WTC11 (cell line): Measurements from ENCODE around the gene RPAIN. TPM values are rescaled to one million over a fixed set of nuclear protein-coding genes. Genes with fewer than 3 reads are reported as not detected.

Source experiments
- ATAC-seq: fragments of 200-7000 bp; cut with Tn5 transposase; 2 replicates; pipeline ENCODE4 v1.10.0; 2021; ENCODE audit warnings: mild to moderate bottlenecking, moderate library complexity
- CTCF ChIA-PET: fragments of 300-600 bp; sonication (Branson Sonifier 250); formaldehyde crosslinking; loops from one replicate; lab custom pipeline; 2021; ENCODE audit warnings: antibody characterized with exemption; lab: Charles Lee
- POLR2A ChIA-PET: fragments of 350-600 bp; sonication (Branson Sonifier 250); formaldehyde crosslinking; loops from one replicate; lab custom pipeline; 2021; ENCODE audit warnings: antibody characterized with exemption; lab: Charles Lee
- DNase-seq: peaks from one replicate; pipeline ENCODE4 v3.0.0; 2021; ENCODE audit warnings: low spot score
- H3K27ac Mint-ChIP-seq: 2 replicates; pipeline ENCODE4 v1.8.0; 2021; ENCODE audit warnings: mixed read lengths
- H3K27me3 Mint-ChIP-seq: 2 replicates; pipeline ENCODE4 v1.8.0; 2021; ENCODE audit warnings: low read depth, mild to moderate bottlenecking, moderate library complexity, mixed read lengths
- H3K36me3 Mint-ChIP-seq: 2 replicates; pipeline ENCODE4 v1.8.0; 2021; ENCODE audit warnings: mixed read lengths
- H3K4me1 Mint-ChIP-seq: 2 replicates; pipeline ENCODE4 v1.8.0; 2022; ENCODE audit warnings: mixed read lengths
- H3K4me3 Mint-ChIP-seq: 2 replicates; pipeline ENCODE4 v1.8.0; 2021; ENCODE audit warnings: mild to moderate bottlenecking, moderate library complexity, mixed read lengths
- H3K9me3 Mint-ChIP-seq: 2 replicates; pipeline ENCODE4 v1.8.0; 2021; ENCODE audit warnings: mixed read lengths
- ATF3 ChIP-seq: sonication (generic); formaldehyde crosslinking; conservative IDR thresholded peaks from 2 replicates; pipeline ENCODE4 v1.8.1; 2022; ENCODE audit warnings: mild to moderate bottlenecking, missing genetic modification reagents
- CREM ChIP-seq: sonication (generic); formaldehyde crosslinking; IDR thresholded peaks from 2 replicates; pipeline ENCODE4 v1.8.1; 2022; ENCODE audit warnings: mild to moderate bottlenecking, missing genetic modification reagents, moderate library complexity
- ELF4 ChIP-seq: sonication (generic); formaldehyde crosslinking; IDR thresholded peaks from 2 replicates; pipeline ENCODE4 v1.8.1; 2022; ENCODE audit warnings: low read depth, mild to moderate bottlenecking, moderate library complexity, missing genetic modification reagents
- EMX1 ChIP-seq: fragments of 250-450 bp; sonication (Bioruptor Pico); IDR thresholded peaks from 2 replicates; pipeline ENCODE4 v1.8.0; 2021; ENCODE audit warnings: mild to moderate bottlenecking
- JAZF1 ChIP-seq: fragments of 250-450 bp; sonication (Bioruptor Pico); IDR thresholded peaks from 2 replicates; pipeline ENCODE4 v1.9.0; 2021; ENCODE audit warnings: moderate library complexity, mild to moderate bottlenecking, inconsistent platforms
- JUN ChIP-seq: sonication (generic); formaldehyde crosslinking; IDR thresholded peaks from 2 replicates; pipeline ENCODE4 v1.8.0; 2023; ENCODE audit warnings: mild to moderate bottlenecking, missing genetic modification reagents
- MYBL2 ChIP-seq: sonication (generic); formaldehyde crosslinking; IDR thresholded peaks from 2 replicates; pipeline ENCODE4 v1.8.1; 2023; ENCODE audit warnings: mild to moderate bottlenecking, moderate library complexity, missing genetic modification reagents
- NR1H2 ChIP-seq: sonication (generic); formaldehyde crosslinking; IDR thresholded peaks from 2 replicates; pipeline ENCODE4 v1.9.0; 2021; ENCODE audit warnings: mild to moderate bottlenecking, moderate library complexity, missing genetic modification reagents
- NR2C2 ChIP-seq: sonication (generic); formaldehyde crosslinking; IDR thresholded peaks from 2 replicates; pipeline ENCODE4 v1.8.0; 2022; ENCODE audit warnings: mild to moderate bottlenecking, missing genetic modification reagents
- RELA ChIP-seq: sonication (generic); formaldehyde crosslinking; IDR thresholded peaks from 2 replicates; pipeline ENCODE4 v1.8.1; 2022; ENCODE audit warnings: missing genetic modification reagents, mild to moderate bottlenecking, borderline replicate concordance
- SMAD3 ChIP-seq: sonication (generic); formaldehyde crosslinking; IDR thresholded peaks from 2 replicates; pipeline ENCODE4 v1.8.0; 2022; ENCODE audit warnings: missing genetic modification reagents, mild to moderate bottlenecking, borderline replicate concordance
- SMAD4 ChIP-seq: sonication (generic); formaldehyde crosslinking; IDR thresholded peaks from 2 replicates; pipeline ENCODE4 v1.8.0; 2022; ENCODE audit warnings: mild to moderate bottlenecking, missing genetic modification reagents
- SOX15 ChIP-seq: fragments of 250-450 bp; sonication (Bioruptor Pico); IDR thresholded peaks from 2 replicates; pipeline ENCODE4 v1.9.0; 2021; ENCODE audit warnings: mild to moderate bottlenecking
- STAT6 ChIP-seq: sonication (generic); formaldehyde crosslinking; conservative IDR thresholded peaks from 2 replicates; pipeline ENCODE4 v1.8.1; 2023; ENCODE audit warnings: mild to moderate bottlenecking, low read depth, missing genetic modification reagents, moderate library complexity
- TCF7 ChIP-seq: sonication (generic); formaldehyde crosslinking; IDR thresholded peaks from 2 replicates; pipeline ENCODE4 v1.8.0; 2022; ENCODE audit warnings: mild to moderate bottlenecking, low read depth, missing genetic modification reagents, moderate library complexity
- ZNF219 ChIP-seq: sonication (generic); formaldehyde crosslinking; IDR thresholded peaks from 2 replicates; pipeline ENCODE4 v1.8.0; 2023; ENCODE audit warnings: missing genetic modification reagents, mild to moderate bottlenecking, borderline replicate concordance
- ZNF396 ChIP-seq: fragments of 250-450 bp; sonication (Bioruptor Pico); IDR thresholded peaks from 2 replicates; pipeline ENCODE4 v1.8.0; 2021; ENCODE audit warnings: mild to moderate bottlenecking, moderate library complexity, borderline replicate concordance
- ZNF671 ChIP-seq: fragments of 250-450 bp; sonication (Bioruptor Pico); IDR thresholded peaks from 2 replicates; pipeline ENCODE4 v1.8.0; 2021; ENCODE audit warnings: mild to moderate bottlenecking
- total RNA-seq: library from RNA; stranded (reverse); gene quantifications from 3 replicates; pipeline ENCODE4 v1.2.3, GENCODE V29; 2021
- TF ChIP-seq, protein P1 (sequence below): fragments of 250-450 bp; sonication (Bioruptor Pico); IDR thresholded peaks from 2 replicates; pipeline ENCODE4 v1.9.0; 2021; ENCODE audit warnings: mild to moderate bottlenecking, borderline replicate concordance
- TF ChIP-seq, protein P2 (sequence below): sonication (generic); formaldehyde crosslinking; IDR thresholded peaks from 2 replicates; pipeline ENCODE4 v1.8.0; 2022; ENCODE audit warnings: mild to moderate bottlenecking, missing genetic modification reagents
- TF ChIP-seq, protein P3 (sequence below): sonication (generic); formaldehyde crosslinking; IDR thresholded peaks from 2 replicates; pipeline ENCODE4 v1.8.1; 2022; ENCODE audit warnings: missing genetic modification reagents, borderline replicate concordance
- TF ChIP-seq, protein P4 (sequence below): sonication (generic); formaldehyde crosslinking; IDR thresholded peaks from 2 replicates; pipeline ENCODE4 v1.8.1; 2023; ENCODE audit warnings: mild to moderate bottlenecking, missing genetic modification reagents
- TF ChIP-seq, protein P5 (sequence below): fragments of 250-450 bp; sonication (Bioruptor Pico); IDR thresholded peaks from 2 replicates; pipeline ENCODE4 v1.9.0; 2021; ENCODE audit warnings: mild to moderate bottlenecking
- TF ChIP-seq, protein P6 (sequence below): sonication (generic); formaldehyde crosslinking; IDR thresholded peaks from 2 replicates; pipeline ENCODE4 v1.8.0; 2023; ENCODE audit warnings: missing genetic modification reagents

The RPAIN gene
- total RNA-seq, 1 experiment from 2014 or later = 67.8 TPM

GRCh38 chr17:5405400-5405799 lies 14.6 kb upstream of the RPAIN start (continued):
- TF ChIP-seq, protein P1, sequence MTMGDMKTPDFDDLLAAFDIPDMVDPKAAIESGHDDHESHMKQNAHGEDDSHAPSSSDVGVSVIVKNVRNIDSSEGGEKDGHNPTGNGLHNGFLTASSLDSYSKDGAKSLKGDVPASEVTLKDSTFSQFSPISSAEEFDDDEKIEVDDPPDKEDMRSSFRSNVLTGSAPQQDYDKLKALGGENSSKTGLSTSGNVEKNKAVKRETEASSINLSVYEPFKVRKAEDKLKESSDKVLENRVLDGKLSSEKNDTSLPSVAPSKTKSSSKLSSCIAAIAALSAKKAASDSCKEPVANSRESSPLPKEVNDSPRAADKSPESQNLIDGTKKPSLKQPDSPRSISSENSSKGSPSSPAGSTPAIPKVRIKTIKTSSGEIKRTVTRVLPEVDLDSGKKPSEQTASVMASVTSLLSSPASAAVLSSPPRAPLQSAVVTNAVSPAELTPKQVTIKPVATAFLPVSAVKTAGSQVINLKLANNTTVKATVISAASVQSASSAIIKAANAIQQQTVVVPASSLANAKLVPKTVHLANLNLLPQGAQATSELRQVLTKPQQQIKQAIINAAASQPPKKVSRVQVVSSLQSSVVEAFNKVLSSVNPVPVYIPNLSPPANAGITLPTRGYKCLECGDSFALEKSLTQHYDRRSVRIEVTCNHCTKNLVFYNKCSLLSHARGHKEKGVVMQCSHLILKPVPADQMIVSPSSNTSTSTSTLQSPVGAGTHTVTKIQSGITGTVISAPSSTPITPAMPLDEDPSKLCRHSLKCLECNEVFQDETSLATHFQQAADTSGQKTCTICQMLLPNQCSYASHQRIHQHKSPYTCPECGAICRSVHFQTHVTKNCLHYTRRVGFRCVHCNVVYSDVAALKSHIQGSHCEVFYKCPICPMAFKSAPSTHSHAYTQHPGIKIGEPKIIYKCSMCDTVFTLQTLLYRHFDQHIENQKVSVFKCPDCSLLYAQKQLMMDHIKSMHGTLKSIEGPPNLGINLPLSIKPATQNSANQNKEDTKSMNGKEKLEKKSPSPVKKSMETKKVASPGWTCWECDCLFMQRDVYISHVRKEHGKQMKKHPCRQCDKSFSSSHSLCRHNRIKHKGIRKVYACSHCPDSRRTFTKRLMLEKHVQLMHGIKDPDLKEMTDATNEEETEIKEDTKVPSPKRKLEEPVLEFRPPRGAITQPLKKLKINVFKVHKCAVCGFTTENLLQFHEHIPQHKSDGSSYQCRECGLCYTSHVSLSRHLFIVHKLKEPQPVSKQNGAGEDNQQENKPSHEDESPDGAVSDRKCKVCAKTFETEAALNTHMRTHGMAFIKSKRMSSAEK (CRISPR knock-in tag) = no peak
- no peak for TF ChIP-seq MYBL2
- TF ChIP-seq, protein P2, sequence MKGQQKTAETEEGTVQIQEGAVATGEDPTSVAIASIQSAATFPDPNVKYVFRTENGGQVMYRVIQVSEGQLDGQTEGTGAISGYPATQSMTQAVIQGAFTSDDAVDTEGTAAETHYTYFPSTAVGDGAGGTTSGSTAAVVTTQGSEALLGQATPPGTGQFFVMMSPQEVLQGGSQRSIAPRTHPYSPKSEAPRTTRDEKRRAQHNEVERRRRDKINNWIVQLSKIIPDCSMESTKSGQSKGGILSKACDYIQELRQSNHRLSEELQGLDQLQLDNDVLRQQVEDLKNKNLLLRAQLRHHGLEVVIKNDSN (CRISPR knock-in tag) = no peak
- no peak for TF ChIP-seq JUN (CRISPR knock-in tag)
- no peak for TF ChIP-seq SOX15 (CRISPR knock-in tag)
- TF ChIP-seq, protein P3, sequence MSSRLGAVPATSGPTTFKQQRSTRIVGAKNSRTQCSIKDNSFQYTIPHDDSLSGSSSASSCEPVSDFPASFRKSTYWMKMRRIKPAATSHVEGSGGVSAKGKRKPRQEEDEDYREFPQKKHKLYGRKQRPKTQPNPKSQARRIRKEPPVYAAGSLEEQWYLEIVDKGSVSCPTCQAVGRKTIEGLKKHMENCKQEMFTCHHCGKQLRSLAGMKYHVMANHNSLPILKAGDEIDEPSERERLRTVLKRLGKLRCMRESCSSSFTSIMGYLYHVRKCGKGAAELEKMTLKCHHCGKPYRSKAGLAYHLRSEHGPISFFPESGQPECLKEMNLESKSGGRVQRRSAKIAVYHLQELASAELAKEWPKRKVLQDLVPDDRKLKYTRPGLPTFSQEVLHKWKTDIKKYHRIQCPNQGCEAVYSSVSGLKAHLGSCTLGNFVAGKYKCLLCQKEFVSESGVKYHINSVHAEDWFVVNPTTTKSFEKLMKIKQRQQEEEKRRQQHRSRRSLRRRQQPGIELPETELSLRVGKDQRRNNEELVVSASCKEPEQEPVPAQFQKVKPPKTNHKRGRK (CRISPR knock-in tag) = no peak
- no peak for TF ChIP-seq CREM (CRISPR knock-in tag)

DNA sequence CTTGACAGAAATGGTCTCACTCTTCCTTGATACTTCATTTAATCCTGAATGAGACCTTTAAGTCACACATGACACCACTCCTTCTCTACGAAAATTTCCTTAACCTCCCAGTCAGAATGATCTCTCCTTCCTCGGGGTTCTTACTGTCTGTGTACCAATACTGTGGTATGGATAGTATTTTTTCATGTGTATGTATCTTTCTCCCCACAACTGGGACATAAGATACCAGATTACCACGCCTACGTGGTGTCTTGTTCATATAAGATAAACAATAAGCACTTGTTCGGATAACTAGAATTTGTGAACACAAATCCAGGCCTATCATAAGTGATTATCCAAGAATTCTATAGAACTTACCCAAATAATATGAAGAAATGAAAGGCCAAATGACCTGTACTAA lies 11.8 kb upstream of the RPAIN start:
- H3K36me3 Mint-ChIP-seq = peaks cover 41% of the 10 kb centered on the region
- H3K4me1 Mint-ChIP-seq = no peaks in the 10 kb centered on the region
- no peak for DNase-seq
- no peak for ATAC-seq
- ChIA-PET CTCF (no interaction called here), POLR2A (no interaction called here)
- H3K27ac Mint-ChIP-seq = no peak overlapping the region
- H3K27me3 Mint-ChIP-seq = no peaks in the 10 kb centered on the region
- H3K4me3 Mint-ChIP-seq = no peak overlapping the region
- no peaks in the 10 kb centered on the region for H3K9me3 Mint-ChIP-seq
- TF ChIP-seq SMAD4 (CRISPR knock-in tag) = no peak
- no peak for TF ChIP-seq NR2C2 (CRISPR knock-in tag)
- no peak for TF ChIP-seq SMAD3 (CRISPR knock-in tag)
- TF ChIP-seq, protein P4, sequence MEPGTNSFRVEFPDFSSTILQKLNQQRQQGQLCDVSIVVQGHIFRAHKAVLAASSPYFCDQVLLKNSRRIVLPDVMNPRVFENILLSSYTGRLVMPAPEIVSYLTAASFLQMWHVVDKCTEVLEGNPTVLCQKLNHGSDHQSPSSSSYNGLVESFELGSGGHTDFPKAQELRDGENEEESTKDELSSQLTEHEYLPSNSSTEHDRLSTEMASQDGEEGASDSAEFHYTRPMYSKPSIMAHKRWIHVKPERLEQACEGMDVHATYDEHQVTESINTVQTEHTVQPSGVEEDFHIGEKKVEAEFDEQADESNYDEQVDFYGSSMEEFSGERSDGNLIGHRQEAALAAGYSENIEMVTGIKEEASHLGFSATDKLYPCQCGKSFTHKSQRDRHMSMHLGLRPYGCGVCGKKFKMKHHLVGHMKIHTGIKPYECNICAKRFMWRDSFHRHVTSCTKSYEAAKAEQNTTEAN = no peak
- no peak for TF ChIP-seq RELA
- TF ChIP-seq NR1H2 = no peak
- no peak for TF ChIP-seq ELF4 (CRISPR knock-in tag)
- TF ChIP-seq ZNF219 (CRISPR knock-in tag) = no peak
- TF ChIP-seq EMX1 (CRISPR knock-in tag) = no peak
- TF ChIP-seq, protein P5, sequence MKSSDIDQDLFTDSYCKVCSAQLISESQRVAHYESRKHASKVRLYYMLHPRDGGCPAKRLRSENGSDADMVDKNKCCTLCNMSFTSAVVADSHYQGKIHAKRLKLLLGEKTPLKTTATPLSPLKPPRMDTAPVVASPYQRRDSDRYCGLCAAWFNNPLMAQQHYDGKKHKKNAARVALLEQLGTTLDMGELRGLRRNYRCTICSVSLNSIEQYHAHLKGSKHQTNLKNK (CRISPR knock-in tag) = no peak
- TF ChIP-seq, protein P3 (CRISPR knock-in tag) = no peak
- TF ChIP-seq ZNF396 (CRISPR knock-in tag) = no peak
- no peak for TF ChIP-seq STAT6 (CRISPR knock-in tag)
- no peak for TF ChIP-seq ZNF671 (CRISPR knock-in tag)
- no peak for TF ChIP-seq ATF3
- TF ChIP-seq TCF7 (CRISPR knock-in tag) = no peak
- TF ChIP-seq JAZF1 = no peak
- TF ChIP-seq, protein P6, sequence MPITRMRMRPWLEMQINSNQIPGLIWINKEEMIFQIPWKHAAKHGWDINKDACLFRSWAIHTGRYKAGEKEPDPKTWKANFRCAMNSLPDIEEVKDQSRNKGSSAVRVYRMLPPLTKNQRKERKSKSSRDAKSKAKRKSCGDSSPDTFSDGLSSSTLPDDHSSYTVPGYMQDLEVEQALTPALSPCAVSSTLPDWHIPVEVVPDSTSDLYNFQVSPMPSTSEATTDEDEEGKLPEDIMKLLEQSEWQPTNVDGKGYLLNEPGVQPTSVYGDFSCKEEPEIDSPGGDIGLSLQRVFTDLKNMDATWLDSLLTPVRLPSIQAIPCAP (CRISPR knock-in tag) = no peak
